ENCODE measurements around the gene NDUFB5. TPM values are rescaled to one million over a fixed set of nuclear protein-coding genes. Genes with fewer than 3 reads are reported as not detected.

NDUFB5 gene
- total RNA-seq, 3 donors from 2014 or later = 123 to 139 (median 138) TPM

GRCh38 chr3:179653096-179653797 is 48.7 kb downstream of the NDUFB5 start:
- intact Hi-C loops (cut with DNase I, micrococcal nuclease) = no loop called here
- no peak for TF ChIP-seq CTCF (IDR thresholded peaks at IDR 0.05)
- DNase-seq = peak; percentile 66 to 83 (median 79)

GRCh38 chr3:179655236-179655635 is 50.6 kb downstream of the NDUFB5 start:
- no peak for TF ChIP-seq CTCF (IDR thresholded peaks at IDR 0.05)
- Histone ChIP-seq H3K4me3 (no peak overlapping the region), H3K4me1 (ENCODE audit: low read depth) (peaks cover 3% of the 10 kb centered on the region), H3K36me3 (ENCODE audit: low read depth) (no peaks in the 10 kb centered on the region), H3K9me3 (no peaks in the 10 kb centered on the region)
- intact Hi-C loops (cut with DNase I, micrococcal nuclease) = no loop called here
- no peak for DNase-seq
- no peak for ATAC-seq

More at GRCh38 chr3:179653096-179653797, 48.7 kb downstream of the NDUFB5 start:
- Histone ChIP-seq H3K9me3 (no peaks in the 10 kb centered on the region), H3K36me3 (ENCODE audit: low read depth) (no peaks in the 10 kb centered on the region), H3K4me3 (peak overlapping the region; percentile 61), H3K4me1 (ENCODE audit: low read depth) (peaks cover 3% of the 10 kb centered on the region)
- peak; percentile 83 for ATAC-seq

GRCh38 chr3:179658606-179659005 is 54.0 kb downstream of the NDUFB5 start:
- DNase-seq (no peak), ATAC-seq (no peak)
- H3K36me3 ChIP-seq (ENCODE audit: low read depth) = no peaks in the 10 kb centered on the region
- peaks cover 3% of the 10 kb centered on the region for H3K4me1 ChIP-seq (ENCODE audit: low read depth)
- H3K4me3 ChIP-seq = no peak overlapping the region
- no peaks in the 10 kb centered on the region for H3K9me3 ChIP-seq
- intact Hi-C loops (cut with DNase I, micrococcal nuclease) = no loop called here
- no peak for TF ChIP-seq CTCF (IDR thresholded peaks at IDR 0.05)

GRCh38 chr3:179660872-179661271 is 56.3 kb downstream of the NDUFB5 start:
- no peak for TF ChIP-seq CTCF (IDR thresholded peaks at IDR 0.05)
- intact Hi-C loops (cut with DNase I, micrococcal nuclease) = no loop called here

GRCh38 chr3:179661777-179662176 is 57.2 kb downstream of the NDUFB5 start:
- H3K36me3 ChIP-seq (ENCODE audit: low read depth) = no peaks in the 10 kb centered on the region
- no peak for TF ChIP-seq CTCF (IDR thresholded peaks at IDR 0.05)
- H3K9me3 ChIP-seq = no peaks in the 10 kb centered on the region
- intact Hi-C loops (cut with DNase I, micrococcal nuclease) = no loop called here
- H3K4me3 ChIP-seq = no peak overlapping the region
- ATAC-seq (no peak), DNase-seq (no peak)
- H3K4me1 ChIP-seq (ENCODE audit: low read depth) = no peaks in the 10 kb centered on the region

More at GRCh38 chr3:179660872-179661271, 56.3 kb downstream of the NDUFB5 start:
- no peak for DNase-seq
- ATAC-seq = no peak
- no peaks in the 10 kb centered on the region for H3K36me3 ChIP-seq (ENCODE audit: low read depth)
- H3K4me1 ChIP-seq (ENCODE audit: low read depth) = no peaks in the 10 kb centered on the region
- H3K9me3 ChIP-seq = no peaks in the 10 kb centered on the region
- no peak overlapping the region for H3K4me3 ChIP-seq

Measured in mucosa of descending colon (tissue), 3 donors.